ENCODE measurements around the gene PGAM5. TPM values are rescaled to one million over a fixed set of nuclear protein-coding genes. Genes with fewer than 3 reads are reported as not detected.

The PGAM5 gene
- total and polyA plus RNA-seq, 2 of the 4 experiments (the other 2 are of a cell fraction): 25.2 to 37.8 TPM

DNA sequence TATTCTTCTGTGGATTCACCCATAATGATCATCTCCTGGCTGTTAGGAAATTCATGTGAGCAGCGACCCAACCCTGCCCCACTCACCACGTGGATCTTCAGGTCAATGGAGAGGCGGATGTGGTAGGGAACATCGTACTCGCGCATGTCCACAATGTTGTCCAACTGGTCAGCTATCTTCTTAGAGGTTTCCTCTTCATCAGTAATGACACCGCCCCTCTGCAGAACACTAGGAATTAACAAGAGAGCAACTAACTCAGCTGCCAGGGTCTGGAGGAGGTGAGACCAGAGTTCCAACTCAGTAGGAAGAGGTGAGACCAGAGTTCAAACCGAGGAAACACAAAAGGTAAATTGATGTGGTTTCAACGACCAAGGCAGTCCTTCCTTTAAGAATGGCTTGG is 33.1 kb upstream of the PGAM5 start:
- Histone ChIP-seq H3K36me3 (ENCODE audit: control insufficient read depth, insufficient read depth, low read length) (peaks cover 29% of the 10 kb centered on the region), H4K5ac (ENCODE audit: low read depth, low read length) (no peak overlapping the region), H3K14ac (replicated peaks; ENCODE audit: low read depth, low read length) (no peak overlapping the region), H2AK5ac (ENCODE audit: low read depth, low read length) (no peak overlapping the region), H3K4ac (ENCODE audit: low read depth, low read length) (no peak overlapping the region), H2AFZ (replicated peaks; ENCODE audit: low read length, poor library complexity) (no peak overlapping the region), H3K4me1 (ENCODE audit: control insufficient read depth, insufficient read depth, low read length) (no peaks in the 10 kb centered on the region), H2BK15ac (ENCODE audit: low read depth, low read length) (no peak overlapping the region), H4K8ac (ENCODE audit: low read depth in 2 of 2, low read length in 2 of 2) (no peak overlapping the region), H3K4me3 (ENCODE audit: insufficient read depth, low read depth, low read length) (no peak overlapping the region), H3K23ac (ENCODE audit: low read depth, low read length) (no peak overlapping the region), H2BK120ac (ENCODE audit: low read depth, low read length) (no peak overlapping the region), H3K27ac (ENCODE audit: insufficient read depth, low read length) (no peak overlapping the region), H3K4me2 (ENCODE audit: low read depth, low read length) (no peak overlapping the region), H3K9me3 (ENCODE audit: control insufficient read depth, insufficient read depth, low read length) (no peaks in the 10 kb centered on the region), H3K27me3 (ENCODE audit: control insufficient read depth, insufficient read depth, low read length) (no peaks in the 10 kb centered on the region), H3K79me1 (ENCODE audit: low read depth in 1 of 2, low read length in 2 of 2) (peaks cover 10 to 21% of the 10 kb centered on the region in 2 experiments; a peak in 3 of 4 replicates), H3K18ac (ENCODE audit: low read depth, low read length) (no peak overlapping the region), H4K91ac (ENCODE audit: insufficient read depth, low read depth, low read length) (no peak overlapping the region), H3K9me1 (ENCODE audit: insufficient read depth, low read length) (peaks cover 5% of the 10 kb centered on the region; the same call in 1 of the 2 replicates), H2BK20ac (ENCODE audit: low read depth, low read length) (no peak overlapping the region), H4K20me1 (ENCODE audit: insufficient read depth, low read length) (peaks cover 8% of the 10 kb centered on the region; the same call in 1 of the 2 replicates), H3K9ac (ENCODE audit: low read depth, low read length) (no peak overlapping the region), H2BK5ac (ENCODE audit: low read depth, low read length, poor library complexity, severe bottlenecking) (no peak overlapping the region), H3K56ac (ENCODE audit: extremely low read depth, insufficient read depth, low read length) (no peak overlapping the region), H2AK9ac (replicated peaks; ENCODE audit: low read depth, low read length, poor library complexity) (no peak overlapping the region)
- TF ChIP-seq BHLHE40 (IDR thresholded peaks at IDR 0.05; ENCODE audit: low read depth, low read length) (no peak), NFE2L2 (IDR thresholded peaks at IDR 0.05; ENCODE audit: low read depth, low read length) (no peak)
- TF ChIP-seq, protein P1, sequence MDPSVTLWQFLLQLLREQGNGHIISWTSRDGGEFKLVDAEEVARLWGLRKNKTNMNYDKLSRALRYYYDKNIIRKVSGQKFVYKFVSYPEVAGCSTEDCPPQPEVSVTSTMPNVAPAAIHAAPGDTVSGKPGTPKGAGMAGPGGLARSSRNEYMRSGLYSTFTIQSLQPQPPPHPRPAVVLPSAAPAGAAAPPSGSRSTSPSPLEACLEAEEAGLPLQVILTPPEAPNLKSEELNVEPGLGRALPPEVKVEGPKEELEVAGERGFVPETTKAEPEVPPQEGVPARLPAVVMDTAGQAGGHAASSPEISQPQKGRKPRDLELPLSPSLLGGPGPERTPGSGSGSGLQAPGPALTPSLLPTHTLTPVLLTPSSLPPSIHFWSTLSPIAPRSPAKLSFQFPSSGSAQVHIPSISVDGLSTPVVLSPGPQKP (IDR thresholded peaks at IDR 0.05; ENCODE audit: borderline replicate concordance, low read depth, low read length): no peak
- 86% methylated on average over 2 of the region's 9 CpGs; no CpG with 5 or more reads in 1 of the 2 experiments for WGBS, 2 experiments (ENCODE audit: extremely low coverage in 2 of 2, insufficient read length in 1 of 2)
- in situ Hi-C loops (cut with MboI; ENCODE audit: low sequenced_read_pairs) (no loop called here), intact Hi-C loops (cut with micrococcal nuclease) (no loop called here), dilution Hi-C loops (cut with HindIII; ENCODE audit: low sequenced_read_pairs, unreplicated experiment) (no loop called here)
- ATAC-seq (ENCODE audit: low read depth): no peak
- CTCF ChIA-PET: no interaction called here
- POLR2A ChIA-PET (ENCODE audit: unreplicated experiment): no interaction called here
- no TSS peak for BruUV-seq (replicated peaks)
- DNase-seq: no peak
